Activated naive CD4-positive, alpha-beta T cell treated with Interleukin-2 at 50 U/mL for 16 hours (primary cell): ENCODE data around the gene IGFL1.
A peak's percentile ranks its signal among the peaks of the same experiment; 100 is the strongest.
"Not testable (repeated sequence)": the region's sequence is repeated elsewhere in the genome, so short reads cannot be mapped to it uniquely, and the experiment has no call there.

ENCODE experiments used
- DNase-seq: peaks from one replicate; pipeline ENCODE4 v3.0.0-alpha.2; 2020

Gene IGFL1

GRCh38 chr19:46229442-46229841, at the start of gene IGFL1:
IGFL1 (plus strand) TSS chr19:46229742; CDS start chr19:46229775, 33 bp downstream.
- DNase-seq, result no peak

- DNase-seq, result no peak
Measured at GRCh38 chr19:46180701-46181387, 48.7 kb upstream of the IGFL1 start.

DNA sequence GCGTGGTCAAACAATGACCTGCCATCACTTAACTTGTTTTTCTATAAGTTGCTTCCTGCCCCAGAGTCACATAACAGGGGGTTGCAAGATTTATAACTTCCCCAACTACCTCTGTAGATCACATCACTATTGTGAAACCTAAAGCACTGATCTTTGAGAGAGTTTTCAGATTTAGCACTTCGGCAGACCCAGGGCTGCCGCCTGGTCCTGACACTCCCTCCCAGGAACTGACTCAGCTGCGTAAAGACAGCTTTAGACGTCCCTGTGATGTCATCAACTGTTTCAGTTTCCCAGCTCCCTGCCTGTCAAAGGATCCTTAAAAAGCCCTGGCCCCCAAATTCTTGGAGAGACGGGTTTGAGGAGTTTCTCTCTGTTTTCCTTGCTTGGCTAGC, 48.2 kb upstream of the IGFL1 start:
- no peak for DNase-seq

GRCh38 chr19:46182476-46182875, 47.1 kb upstream of the IGFL1 start:
- DNase-seq, result no peak

DNA sequence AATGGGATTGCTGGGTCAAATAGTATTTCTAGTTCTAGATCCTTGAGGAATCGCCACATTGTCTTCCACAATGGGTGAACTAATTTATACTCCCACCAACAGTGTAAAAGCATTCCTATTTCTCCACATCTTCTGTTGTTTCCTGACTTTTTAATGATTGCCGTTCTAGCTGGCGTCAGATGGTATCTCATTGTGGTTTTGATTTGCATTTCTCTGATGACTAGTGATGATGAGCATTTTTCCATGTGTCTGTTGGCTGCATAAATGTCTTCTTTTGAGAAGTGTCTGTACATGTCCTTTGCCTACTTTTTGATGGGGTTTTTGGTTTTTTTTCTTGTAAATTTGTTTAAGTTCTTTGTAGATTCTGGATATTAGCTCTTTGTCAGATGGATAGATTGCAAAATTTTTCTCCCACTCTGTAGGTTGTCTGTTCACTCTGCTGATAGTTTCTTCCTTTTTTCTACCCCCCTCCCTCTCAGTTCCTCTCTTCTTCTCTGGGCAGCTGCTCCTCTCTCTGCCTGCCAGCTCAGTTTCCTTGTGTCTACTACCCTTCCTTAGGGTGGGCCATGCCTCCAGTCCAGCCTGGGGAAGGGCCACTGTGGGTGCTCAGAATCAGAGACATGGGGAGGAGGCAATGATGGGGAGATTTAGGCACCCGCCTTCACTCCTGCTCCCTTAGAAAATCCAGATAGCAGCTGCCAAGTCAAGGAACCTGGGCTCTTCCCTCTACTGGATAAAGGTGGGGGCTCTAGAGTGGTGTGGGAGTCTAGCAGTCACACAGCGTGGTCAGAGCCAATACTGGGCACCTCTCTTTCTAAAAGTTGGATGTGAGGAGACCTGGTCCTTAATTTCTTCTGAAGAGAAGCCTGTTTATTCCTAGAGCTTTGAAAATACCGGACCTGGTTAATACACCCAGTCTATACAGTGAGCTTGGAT, 44.5 kb upstream of the IGFL1 start:
- DNase-seq, result not testable (repeated sequence)

DNA sequence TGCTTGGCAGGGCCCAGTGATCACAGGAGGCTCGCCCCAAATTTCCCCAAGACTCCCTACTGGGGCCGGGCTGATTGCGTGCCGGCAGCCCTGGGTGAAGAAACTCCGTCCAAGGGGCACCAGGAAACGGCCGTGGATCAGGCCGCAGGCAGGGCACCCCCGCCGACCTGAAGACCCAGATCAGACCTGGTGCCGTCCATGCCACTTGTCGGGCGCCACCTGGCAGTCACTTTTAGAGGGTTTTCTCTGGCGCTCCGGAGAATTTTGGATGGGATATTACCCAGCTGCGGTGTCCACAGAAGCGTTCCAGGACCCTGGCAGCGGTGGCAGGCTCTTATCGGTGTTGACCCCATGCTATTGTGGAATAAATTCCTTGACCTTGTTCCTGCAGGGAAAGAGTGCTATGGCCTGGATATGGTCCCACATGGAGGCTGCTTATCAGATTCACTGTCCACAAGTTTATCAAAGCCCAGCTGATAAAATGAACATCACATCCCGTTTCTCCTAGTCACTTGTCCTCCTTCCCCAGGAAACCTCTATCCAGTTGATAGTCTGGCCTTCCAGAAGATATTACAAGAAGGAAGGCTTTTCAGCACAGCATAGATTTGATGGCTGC, 43.3 kb upstream of the IGFL1 start:
- no peak for DNase-seq

DNA sequence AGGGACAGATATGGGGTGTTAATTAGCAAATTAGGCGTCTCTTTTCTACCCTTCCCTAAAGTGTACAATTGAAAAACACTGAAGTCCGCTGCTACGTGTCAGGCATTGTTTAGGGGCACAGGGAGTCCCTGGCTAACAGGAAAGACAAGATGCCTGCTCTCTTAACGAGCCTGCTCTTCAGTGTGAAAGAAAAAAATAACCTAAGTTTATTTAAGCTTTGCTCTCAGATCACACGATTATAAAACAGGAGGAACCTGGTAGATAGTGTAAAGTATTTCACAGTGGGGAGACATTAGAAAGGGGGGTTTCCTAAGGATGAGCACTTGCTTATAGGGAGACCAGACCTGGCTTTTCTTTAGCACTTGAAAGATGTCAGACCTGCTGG, 42.8 kb upstream of the IGFL1 start:
- no peak for DNase-seq

GRCh38 chr19:46189971-46190888, 39.3 kb upstream of the IGFL1 start:
- no peak for DNase-seq

DNA sequence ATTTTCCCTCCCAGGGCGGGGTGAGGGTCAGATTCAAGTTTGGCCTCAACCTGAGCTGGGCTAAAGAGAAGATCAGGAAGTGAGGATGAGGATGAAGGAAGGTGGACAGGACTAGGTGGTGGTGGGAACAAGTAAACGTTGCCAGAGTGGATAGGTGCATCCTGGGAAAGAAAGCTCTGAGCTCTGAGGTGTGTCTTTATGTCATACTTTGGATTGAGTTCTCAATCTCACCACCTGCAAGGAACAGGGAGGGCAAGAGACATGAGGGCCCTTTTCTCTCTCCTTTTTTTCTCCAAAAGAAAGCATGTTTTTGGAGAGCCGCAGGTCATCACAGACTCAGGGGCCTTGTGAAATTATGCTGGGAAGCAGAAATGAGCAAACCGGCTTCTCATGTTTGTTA, 38.2 kb upstream of the IGFL1 start:
- DNase-seq, result no peak

GRCh38 chr19:46191972-46192371, 37.6 kb upstream of the IGFL1 start:
- DNase-seq, result no peak

DNA sequence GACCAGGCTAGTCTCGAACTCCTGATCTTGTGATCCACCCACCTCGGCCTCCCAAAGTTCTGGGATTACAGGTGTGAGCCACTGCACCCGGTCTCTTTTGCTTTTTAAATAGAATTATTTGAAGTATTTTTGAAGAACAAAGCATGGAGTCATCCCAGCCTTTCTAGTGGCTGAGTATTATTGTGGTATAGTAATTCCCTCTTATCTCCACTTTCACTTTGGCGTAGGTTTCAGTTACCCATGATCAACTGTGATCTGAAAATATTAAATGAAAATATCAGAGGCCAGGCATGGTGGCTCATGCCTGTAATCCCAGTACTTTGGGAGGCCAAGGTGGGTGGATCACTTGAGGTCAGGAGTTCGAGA, 36.9 kb upstream of the IGFL1 start:
- not testable (repeated sequence) for DNase-seq

DNA sequence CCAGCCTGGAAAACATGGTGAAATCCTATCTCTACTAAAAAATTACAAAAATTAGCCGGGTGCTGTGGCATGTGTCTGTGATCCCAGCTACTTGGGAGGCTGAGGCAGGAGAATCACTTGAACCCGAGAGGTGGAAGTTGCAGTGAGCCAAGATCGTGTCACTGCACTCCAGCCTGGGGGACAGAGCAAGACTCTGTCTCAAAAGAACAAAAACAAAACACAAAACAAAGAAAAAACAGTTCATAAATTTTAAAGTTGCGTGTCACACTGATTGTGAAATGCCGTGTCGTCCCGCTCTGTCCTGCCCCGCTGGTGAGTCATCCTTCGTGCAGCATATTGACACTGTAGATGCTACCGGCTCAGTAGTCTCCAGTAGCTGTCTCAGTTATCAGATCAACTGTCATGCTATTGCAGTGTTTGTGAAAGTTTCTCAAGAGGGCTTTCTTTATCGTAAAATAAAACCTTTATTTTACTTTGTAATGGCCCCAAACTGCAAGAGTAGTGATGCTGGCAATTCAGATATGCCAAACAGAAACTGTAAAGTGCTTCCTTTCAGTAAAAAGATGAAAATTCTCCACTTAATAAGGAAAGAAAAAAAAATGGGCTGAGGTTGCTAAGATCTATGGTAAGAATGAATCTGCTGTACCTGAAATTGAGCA, 36.4 kb upstream of the IGFL1 start:
- peak; percentile 21 for DNase-seq

DNA sequence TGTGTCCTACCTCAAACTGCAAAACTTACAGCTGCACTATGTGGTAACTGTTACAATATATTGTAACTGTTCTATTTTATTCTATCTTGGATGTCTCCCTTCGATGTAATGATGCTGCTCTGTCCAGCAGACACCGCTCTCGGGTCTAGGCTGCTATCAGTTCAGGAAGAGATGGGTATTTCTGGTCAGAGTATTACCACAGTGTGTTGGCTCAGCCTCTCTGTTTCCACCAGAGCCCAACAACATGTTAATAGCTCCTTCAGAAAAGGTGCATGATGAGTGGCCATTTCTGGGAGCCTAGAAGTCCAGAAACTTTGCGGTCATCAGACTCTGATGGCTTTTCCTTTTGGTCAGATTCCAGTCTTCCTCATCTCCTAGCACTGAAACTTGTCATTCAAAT, 35.9 kb upstream of the IGFL1 start:
- no peak for DNase-seq

GRCh38 chr19:46195104-46195503, 34.4 kb upstream of the IGFL1 start:
- DNase-seq, result no peak

DNA sequence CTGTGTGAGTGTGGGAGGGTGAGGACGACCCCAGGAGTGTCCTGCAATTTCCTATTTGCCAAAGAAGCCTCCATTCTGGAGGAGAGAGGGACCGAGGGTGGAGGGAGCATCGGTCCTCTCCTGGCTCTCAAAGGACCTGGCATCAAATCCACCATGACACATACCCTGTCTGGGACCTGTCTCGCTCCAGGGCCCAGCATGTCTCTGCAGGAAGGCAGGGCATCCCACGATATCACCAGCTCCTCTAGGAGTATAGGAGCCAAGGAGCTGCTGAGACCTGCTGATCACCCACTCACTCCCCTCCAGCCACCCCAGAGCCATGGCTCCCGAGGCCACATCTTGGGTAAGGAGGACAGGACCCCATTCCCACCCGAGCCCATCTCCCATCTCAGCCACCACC, 33.6 kb upstream of the IGFL1 start:
- not testable (repeated sequence) for DNase-seq

DNA sequence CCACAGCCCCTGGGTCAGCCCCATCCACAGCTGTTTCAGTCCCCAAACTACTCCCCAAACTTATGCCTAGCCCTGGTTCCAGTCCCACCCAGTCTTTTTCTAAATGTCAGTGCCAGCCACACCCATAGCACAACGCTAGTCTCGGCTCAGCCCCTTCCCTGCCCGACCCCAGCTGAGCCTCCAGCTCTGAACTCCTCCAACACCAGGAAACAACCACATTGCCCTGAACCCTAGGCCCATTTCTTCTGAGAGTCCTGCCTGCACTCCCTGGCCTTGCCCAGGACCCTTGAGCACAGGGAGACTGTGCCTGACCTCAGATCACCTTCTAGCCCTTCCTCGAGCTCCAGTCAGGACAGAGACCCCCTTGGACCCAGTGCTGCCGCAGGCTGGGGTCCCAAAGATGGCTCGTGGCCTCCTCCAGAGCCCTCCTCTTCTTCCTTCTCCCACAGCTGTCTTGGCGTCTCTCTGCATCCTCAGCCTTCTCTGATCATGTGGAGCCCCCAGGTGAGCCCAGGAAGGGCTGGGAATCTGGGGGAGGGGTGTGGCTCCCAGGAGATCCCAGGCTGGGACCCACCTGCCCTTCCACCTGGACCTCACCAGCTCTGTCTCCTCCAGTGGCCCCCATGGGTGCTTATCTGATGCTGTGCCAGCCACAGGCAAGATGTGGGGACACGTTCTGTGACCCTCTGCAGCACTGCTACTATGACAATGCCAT, 33.0 kb upstream of the IGFL1 start:
- DNase-seq, result no peak

DNA sequence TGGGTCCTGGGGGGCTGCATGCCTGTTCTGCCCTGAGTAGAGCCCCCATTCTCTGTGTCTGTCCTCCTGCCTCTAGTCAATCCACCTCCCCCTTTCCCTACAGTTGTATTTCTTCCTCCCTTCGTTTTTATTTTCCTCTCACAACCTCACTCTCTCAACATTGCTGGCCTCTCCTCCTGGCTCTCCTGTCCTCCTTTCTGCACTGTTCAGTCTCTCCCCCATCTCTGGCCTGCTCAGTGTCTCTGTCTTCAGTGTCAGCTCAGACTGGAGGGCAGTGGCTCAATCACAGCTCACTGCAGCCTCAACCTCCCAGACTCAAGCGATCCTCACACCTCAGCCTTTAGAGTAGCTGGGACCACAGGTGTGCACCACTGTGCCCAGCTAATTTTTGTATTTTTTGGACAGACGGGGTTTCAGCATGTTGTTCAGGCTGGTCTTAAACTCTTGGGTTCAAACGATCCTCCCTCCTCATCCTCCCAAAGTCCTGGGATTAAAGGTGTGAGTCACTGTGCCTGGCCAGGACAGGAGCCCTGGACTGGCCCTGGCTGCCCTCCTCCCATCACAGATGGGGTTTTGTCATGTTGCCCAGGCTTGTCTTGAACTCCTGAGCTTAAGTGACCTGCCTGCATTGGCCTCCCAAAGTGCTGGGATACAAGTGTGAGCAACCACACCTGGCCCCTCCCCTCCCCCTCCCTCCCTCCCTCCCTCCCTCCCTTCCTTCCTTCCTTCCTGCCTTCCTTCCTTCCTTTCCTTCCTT, 32.0 kb upstream of the IGFL1 start:
- no peak for DNase-seq

GRCh38 chr19:46198756-46199155, 30.8 kb upstream of the IGFL1 start:
- DNase-seq, result no peak

GRCh38 chr19:46201454-46202310, 27.9 kb upstream of the IGFL1 start:
- DNase-seq, result no peak

DNA sequence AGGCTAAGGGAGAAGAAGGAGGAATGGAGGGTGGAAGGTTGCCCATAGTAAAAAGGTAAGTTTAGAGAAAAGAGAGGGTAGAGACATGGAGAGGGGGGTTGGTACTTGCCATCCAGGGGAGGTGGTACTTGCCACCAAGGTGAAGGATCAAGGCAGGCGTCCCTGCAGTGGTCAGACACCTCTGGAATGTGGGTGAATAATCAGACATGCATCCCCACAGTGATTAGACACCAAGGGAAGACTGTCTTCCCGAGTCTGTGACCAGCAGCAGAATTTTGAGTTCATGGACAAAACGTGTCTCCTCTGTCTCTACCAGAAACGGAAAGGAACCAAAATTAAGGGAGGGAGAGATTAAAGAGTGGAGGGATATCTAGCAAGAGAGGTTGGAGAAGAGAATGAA, 27.1 kb upstream of the IGFL1 start:
- no peak for DNase-seq
